Measurements from ENCODE around the gene POLN.

- TF ChIP-seq CTCF (IDR thresholded peaks at IDR 0.05) (no peak), POLR2A (IDR thresholded peaks at IDR 0.05) (no peak), POLR2AphosphoS5 (IDR thresholded peaks at IDR 0.05) (no peak)
Observed at GRCh38 chr4:2104556-2105345, 137.2 kb downstream of the POLN start.
